IMR-90 (cell line): ENCODE data around the gene RCHY1. TPM values are rescaled to one million over a fixed set of nuclear protein-coding genes. Genes with fewer than 3 reads are reported as not detected.
A peak's percentile ranks its signal among the peaks of the same experiment; 100 is the strongest.

Experiments
- ATAC-seq: fragments of 200-7000 bp; cut with Tn5 transposase; 2 replicates; pipeline ENCODE4 v1.9.1; 2020; ENCODE audit warnings: low read depth, mild to moderate bottlenecking, moderate library complexity
- BruUV-seq: library from RNA; stranded (reverse); fragments of 400-500 nt; replicated peaks from 2 replicates; lab custom pipeline; 2021; lab: Mats Ljungman, UMichigan
- CTCF ChIA-PET: fragments of 300-600 bp; formaldehyde crosslinking; extraction: SDS; loops from one replicate; lab custom pipeline; 2021; ENCODE audit warnings: antibody characterized with exemption; lab: Yijun Ruan, JAX
- POLR2A ChIA-PET: fragments of 300-600 bp; sonication (Branson Sonifier 250); formaldehyde crosslinking; loops from one replicate; lab custom pipeline; 2022; ENCODE audit warnings: antibody characterized with exemption; ENCODE audit not compliant: unreplicated experiment; lab: Charles Lee
- DNase-seq: peaks from one replicate; pipeline ENCODE4 v3.0.0; 2013
- H2AFZ ChIP-seq: replicated peaks from 2 replicates; pipeline ENCODE3; 2013; ENCODE audit warnings: low read length, mild to moderate bottlenecking; ENCODE audit not compliant: poor library complexity
- H2AK5ac ChIP-seq: 2 replicates; pipeline ENCODE4 v1.6.1; 2013; ENCODE audit warnings: low read depth, low read length, inconsistent platforms
- H2AK9ac ChIP-seq: replicated peaks from 2 replicates; pipeline ENCODE3; 2013; ENCODE audit warnings: mild to moderate bottlenecking, low read depth, low read length, moderate library complexity; ENCODE audit not compliant: poor library complexity
- H2BK120ac ChIP-seq: 2 replicates; pipeline ENCODE4 v1.6.1; 2013; ENCODE audit warnings: low read depth, low read length, inconsistent platforms
- H2BK15ac ChIP-seq: 3 replicates; pipeline ENCODE4 v1.6.1; 2013; ENCODE audit warnings: low read depth, low read length, inconsistent platforms
- H2BK20ac ChIP-seq: 2 replicates; pipeline ENCODE4 v1.6.1; 2013; ENCODE audit warnings: low read depth, mild to moderate bottlenecking, inconsistent platforms, low read length, moderate library complexity
- H2BK5ac ChIP-seq: 2 replicates; pipeline ENCODE4 v1.6.1; 2013; ENCODE audit warnings: mild to moderate bottlenecking, low read depth, low read length, inconsistent platforms; ENCODE audit not compliant: poor library complexity, severe bottlenecking
- H3K14ac ChIP-seq: replicated peaks from 2 replicates; pipeline ENCODE4 v1.6.1; 2013; ENCODE audit warnings: low read depth, low read length, inconsistent platforms
- H3K18ac ChIP-seq: 2 replicates; pipeline ENCODE4 v1.6.1; 2013; ENCODE audit warnings: low read depth, low read length, control low read depth
- H3K23ac ChIP-seq: 2 replicates; pipeline ENCODE4 v1.6.1; 2013; ENCODE audit warnings: low read depth, low read length, inconsistent platforms
- H3K27ac ChIP-seq: 2 replicates; pipeline ENCODE4 v1.5.1; 2013; ENCODE audit warnings: mild to moderate bottlenecking, control low read depth, low read length; ENCODE audit not compliant: insufficient read depth
- H3K27me3 ChIP-seq: 2 replicates; pipeline ENCODE4 v1.6.1; 2013; ENCODE audit warnings: low read length; ENCODE audit not compliant: control insufficient read depth, insufficient read depth
- H3K36me3 ChIP-seq: 2 replicates; pipeline ENCODE4 v1.6.1; 2013; ENCODE audit warnings: low read length, mixed read lengths; ENCODE audit not compliant: control insufficient read depth, insufficient read depth
- H3K4ac ChIP-seq: 2 replicates; pipeline ENCODE4 v1.6.1; 2013; ENCODE audit warnings: low read depth, low read length, inconsistent platforms
- H3K4me1 ChIP-seq: 2 replicates; pipeline ENCODE4 v1.6.1; 2013; ENCODE audit warnings: low read length, mixed read lengths; ENCODE audit not compliant: control insufficient read depth, insufficient read depth
- H3K4me2 ChIP-seq: 2 replicates; pipeline ENCODE4 v1.6.1; 2013; ENCODE audit warnings: low read depth, mild to moderate bottlenecking, control low read depth, low read length, moderate library complexity
- H3K4me3 ChIP-seq: 2 replicates; pipeline ENCODE4 v1.5.1; 2013; ENCODE audit warnings: low read depth, mild to moderate bottlenecking, control low read depth, low read length, moderate library complexity; ENCODE audit not compliant: insufficient read depth
- H3K56ac ChIP-seq: 2 replicates; pipeline ENCODE4 v1.6.1; 2013; ENCODE audit warnings: low read length, inconsistent platforms; ENCODE audit not compliant: insufficient read depth; ENCODE audit errors: extremely low read depth
- H3K79me1 ChIP-seq, 2 experiments: 2 replicates each; pipeline ENCODE4 v1.6.1; 2013; ENCODE audit warnings: low read length in 2 of 2, inconsistent platforms in 1 of 2, low read depth in 1 of 2
- H3K9ac ChIP-seq: 2 replicates; pipeline ENCODE4 v1.6.1; 2013; ENCODE audit warnings: low read depth, low read length, control low read depth
- H3K9me1 ChIP-seq: 2 replicates; pipeline ENCODE4 v1.6.1; 2013; ENCODE audit warnings: low read length, inconsistent platforms; ENCODE audit not compliant: insufficient read depth
- H3K9me3 ChIP-seq: 2 replicates; pipeline ENCODE4 v1.6.1; 2013; ENCODE audit warnings: low read length; ENCODE audit not compliant: control insufficient read depth, insufficient read depth
- H4K20me1 ChIP-seq: 2 replicates; pipeline ENCODE4 v1.6.1; 2013; ENCODE audit warnings: low read length, inconsistent platforms; ENCODE audit not compliant: insufficient read depth
- H4K5ac ChIP-seq: 2 replicates; pipeline ENCODE4 v1.6.1; 2013; ENCODE audit warnings: mild to moderate bottlenecking, low read depth, low read length, control low read depth
- H4K8ac ChIP-seq, 2 experiments: 2 replicates each; pipeline ENCODE4 v1.6.1; 2013; ENCODE audit warnings: low read depth in 2 of 2, low read length in 2 of 2, control low read depth in 1 of 2, inconsistent platforms in 1 of 2
- H4K91ac ChIP-seq: 2 replicates; pipeline ENCODE4 v1.6.1; 2013; ENCODE audit warnings: low read depth, low read length, inconsistent platforms; ENCODE audit not compliant: insufficient read depth
- BHLHE40 ChIP-seq: fragments of 150-350 bp; IDR thresholded peaks from 2 replicates; pipeline ENCODE4 v1.6.1; 2016; ENCODE audit warnings: mild to moderate bottlenecking, low read depth, low read length
- CEBPB ChIP-seq: IDR thresholded peaks from 2 replicates; pipeline ENCODE4 v1.6.1; 2012; ENCODE audit warnings: low read depth, low read length, improper control_type of control experiment
- CHD1 ChIP-seq: IDR thresholded peaks from 2 replicates; pipeline ENCODE4 v1.6.1; 2012; ENCODE audit warnings: low read depth, low read length, improper control_type of control experiment
- CTCF ChIP-seq: conservative IDR thresholded peaks from 2 replicates; pipeline ENCODE4 v1.5.1; 2012; ENCODE audit warnings: mild to moderate bottlenecking, low read depth, low read length, improper control_type of control experiment
- FOS ChIP-seq: fragments of 150-350 bp; IDR thresholded peaks from 2 replicates; pipeline ENCODE4 v1.6.1; 2016; ENCODE audit warnings: low read depth, low read length
- MAFK ChIP-seq: IDR thresholded peaks from 2 replicates; pipeline ENCODE4 v1.6.1; 2012; ENCODE audit warnings: low read depth, low read length, improper control_type of control experiment
- MAZ ChIP-seq: IDR thresholded peaks from 2 replicates; pipeline ENCODE4 v1.6.1; 2012; ENCODE audit warnings: low read depth, mild to moderate bottlenecking, low read length, improper control_type of control experiment, moderate library complexity, borderline replicate concordance
- MXI1 ChIP-seq: IDR thresholded peaks from 2 replicates; pipeline ENCODE4 v1.6.1; 2012; ENCODE audit warnings: low read depth, mild to moderate bottlenecking, low read length, moderate library complexity, borderline replicate concordance
- NFE2L2 ChIP-seq: fragments of 150-350 bp; IDR thresholded peaks from 2 replicates; pipeline ENCODE4 v1.6.1; 2016; ENCODE audit warnings: low read depth, mild to moderate bottlenecking, low read length
- POLR2A ChIP-seq: IDR thresholded peaks from 2 replicates; pipeline ENCODE4 v1.6.1; 2012; ENCODE audit warnings: mild to moderate bottlenecking, low read depth, low read length
- RCOR1 ChIP-seq: IDR thresholded peaks from 2 replicates; pipeline ENCODE4 v1.6.1; 2012; ENCODE audit warnings: mild to moderate bottlenecking, low read length, improper control_type of control experiment; ENCODE audit not compliant: insufficient replicate concordance
- USF2 ChIP-seq: fragments of 150-350 bp; IDR thresholded peaks from 2 replicates; pipeline ENCODE4 v1.6.1; 2017; ENCODE audit warnings: mild to moderate bottlenecking, antibody characterized with exemption, low read length, low read depth
- WGBS, 2 experiments: methylation state at CpG; one replicate each; pipeline versions ENCODE4 v1.1.5 to v1.1.7; 2013; ENCODE audit warnings: missing lambda C conversion rate in 2 of 2; ENCODE audit not compliant: insufficient read length in 1 of 2; ENCODE audit errors: extremely low coverage in 2 of 2; 5-methylcytosine and 5-hydroxymethylcytosine counted together
- dilution Hi-C: fragments of 300-500 bp; cut with HindIII; formaldehyde crosslinking; loops from one replicate; pipeline ENCODE4 v1.14.3; 2018; ENCODE audit warnings: low sequenced_read_pairs; ENCODE audit not compliant: unreplicated experiment
- in situ Hi-C: fragments of 300-500 bp; cut with MboI; formaldehyde crosslinking; loops from 3 replicates; pipeline ENCODE4 v1.14.3; 2019; ENCODE audit warnings: low sequenced_read_pairs, inconsistent platforms, mixed read lengths
- intact Hi-C: fragments of 100-400 bp; cut with micrococcal nuclease; formaldehyde crosslinking; loops from 2 replicates; pipeline ENCODE4 v1.10.0; 2022
- polyA plus RNA-seq, 3 experiments: library from polyadenylated mRNA; depleted of rRNA; stranded (reverse); fragments of >200 nt; gene quantifications; 2 replicates each; pipeline ENCODE4 v1.2.3, GENCODE V29; 2012; ENCODE audit warnings: low replicate concordance in 1 of 3
- total RNA-seq: library from RNA; depleted of rRNA; stranded (reverse); fragments of >200 nt; gene quantifications from 2 replicates; pipeline ENCODE4 v1.2.3, GENCODE V29; 2012

Gene RCHY1
- total and polyA plus RNA-seq, 2 of the 4 experiments (the other 2 are of a cell fraction) = 20.1 to 22.4 TPM

- no peak within 1 kb of the TSS for H3K9ac ChIP-seq
- no peak within 1 kb of the TSS for H3K4ac ChIP-seq
- H3K4me1 ChIP-seq = no peaks in the 10 kb centered on the region
- no peak within 1 kb of the TSS for H3K27ac ChIP-seq
- POLR2A ChIA-PET = interaction anchor here (0.7 kb wide), 1 partner anchor 81 kb away, joined by 3 read pairs; no protein-coding TSS in a partner anchor
- no TSS peak for BruUV-seq
- no peak within 1 kb of the TSS for H4K8ac ChIP-seq
- no peak within 1 kb of the TSS for H4K5ac ChIP-seq
- H3K4me3 ChIP-seq = no peak within 1 kb of the TSS
- no CpG with 5 or more reads among the region's 9 CpGs for WGBS, 2 experiments
- dilution Hi-C loops = no loop called here
- peak within 1 kb of the TSS; percentile 4; the same call in 1 of the 2 replicates for H3K4me2 ChIP-seq
- TF ChIP-seq FOS (no peak), CTCF (no peak), MXI1 (no peak), NFE2L2 (no peak), MAZ (no peak), POLR2A (no peak), CEBPB (no peak), RCOR1 (no peak), MAFK (no peak), BHLHE40 (no peak), CHD1 (no peak), USF2 (no peak)
- H3K56ac ChIP-seq = no peak within 1 kb of the TSS
- H2AK9ac ChIP-seq = no peak within 1 kb of the TSS
- CTCF ChIA-PET = no interaction called here
- no peak within 1 kb of the TSS for H2BK15ac ChIP-seq
- H2AFZ ChIP-seq = no peak within 1 kb of the TSS
- ATAC-seq = no peak; the same call in 1 of the 2 replicates
- H3K9me3 ChIP-seq = no peaks in the 10 kb centered on the region
- no peak within 1 kb of the TSS for H2BK120ac ChIP-seq
- intact Hi-C loops = no loop called here
- no peak within 1 kb of the TSS for H3K18ac ChIP-seq
- H4K20me1 ChIP-seq = no peaks in the 10 kb centered on the region
- no peak within 1 kb of the TSS for H2BK20ac ChIP-seq
- H3K23ac ChIP-seq = no peak within 1 kb of the TSS
- H3K79me1 ChIP-seq = no peaks in the 10 kb centered on the region
- peaks cover 15% of the 10 kb centered on the region for H3K27me3 ChIP-seq
- peak; percentile 58 for DNase-seq
- H2BK5ac ChIP-seq = no peak within 1 kb of the TSS
- H3K36me3 ChIP-seq = no peaks in the 10 kb centered on the region
- no peaks in the 10 kb centered on the region for H3K9me1 ChIP-seq
- H4K91ac ChIP-seq = no peak within 1 kb of the TSS
- H3K14ac ChIP-seq = no peak within 1 kb of the TSS
- in situ Hi-C loops = no loop called here
- no peak within 1 kb of the TSS for H2AK5ac ChIP-seq
These were observed 41.3 kb upstream of the RCHY1 start, which contains the start of gene ODAPH for GRCh38 chr4:75555294-75556164. Gene ODAPH (plus strand): TSS chr4:75556066. CDS start chr4:75556083, 17 bp downstream.
